ENCODE data around the gene SLC4A9. TPM values are rescaled to one million over a fixed set of nuclear protein-coding genes. Genes with fewer than 3 reads are reported as not detected.
"Not testable (repeated sequence)": the region's sequence is repeated elsewhere in the genome, so short reads cannot be mapped to it uniquely, and the experiment has no call there.

The SLC4A9 gene
- total RNA-seq, 2 donors from 2014 or later, result 0.79 to 1.4 TPM

- Mint-ChIP-seq H3K36me3 (ENCODE audit: low read depth) (no peaks in the 10 kb centered on the region), H3K27me3 (ENCODE audit: insufficient read depth) (peaks cover 12% of the 10 kb centered on the region), H3K27ac (no peak overlapping the region), H3K9me3 (no peaks in the 10 kb centered on the region), H3K4me1 (peaks cover 7% of the 10 kb centered on the region), H3K4me3 (no peak overlapping the region)
- Histone ChIP-seq H3K27me3 (ENCODE audit: control insufficient read depth, insufficient read depth, low read length, poor library complexity, severe bottlenecking) (peaks cover 12% of the 10 kb centered on the region), H3K4me3 (ENCODE audit: low read length) (no peak overlapping the region), H3K9ac (ENCODE audit: extremely low read depth, low read length, poor library complexity, severe bottlenecking) (no peak overlapping the region), H3K4me1 (ENCODE audit: control insufficient read depth, insufficient read depth, low read length) (no peaks in the 10 kb centered on the region), H3K27ac (ENCODE audit: low read depth, low read length) (no peak overlapping the region), H3K36me3 (ENCODE audit: control insufficient read depth, insufficient read depth, low read length) (peaks cover 3% of the 10 kb centered on the region), H3K9me3 (ENCODE audit: control insufficient read depth, low read length) (no peaks in the 10 kb centered on the region)
- 79 to 100% methylated on average over 2 to 5 of the region's 5 CpGs for WGBS, 2 experiments (ENCODE audit: insufficient coverage in 1 of 2, insufficient read length in 1 of 2)
- no peak for TF ChIP-seq CTCF (conservative IDR thresholded peaks at IDR 0.05)
- DNase-seq, result no peak
Measured at GRCh38 chr5:140341591-140341990, 18.4 kb upstream of the SLC4A9 start.

DNA sequence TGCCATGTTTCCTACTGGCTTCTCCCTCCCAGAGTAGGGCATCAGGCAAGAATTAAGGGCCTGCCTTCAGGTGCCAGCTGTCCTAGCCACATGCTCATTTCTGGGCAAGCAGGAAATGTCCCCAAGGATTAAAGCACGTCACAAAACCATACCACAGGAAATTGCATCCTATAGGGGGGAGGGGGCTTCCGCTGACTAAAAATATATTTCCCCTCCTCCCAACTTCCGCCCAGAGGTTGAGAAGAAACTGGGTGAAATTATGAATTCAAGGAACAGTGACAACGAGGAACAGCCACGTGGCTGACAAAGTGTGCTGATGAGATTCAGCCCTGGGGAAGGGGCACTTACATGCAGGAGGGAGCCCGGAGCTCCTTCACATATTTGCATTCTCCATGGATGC lies 17.7 kb upstream of the SLC4A9 start:
- Histone ChIP-seq H3K9me3 (ENCODE audit: control insufficient read depth, low read length) (no peaks in the 10 kb centered on the region), H3K9ac (ENCODE audit: extremely low read depth, low read length, poor library complexity, severe bottlenecking) (no peak overlapping the region), H3K27me3 (ENCODE audit: control insufficient read depth, insufficient read depth, low read length, poor library complexity, severe bottlenecking) (peaks cover 12% of the 10 kb centered on the region), H3K4me1 (ENCODE audit: control insufficient read depth, insufficient read depth, low read length) (no peaks in the 10 kb centered on the region), H3K36me3 (ENCODE audit: control insufficient read depth, insufficient read depth, low read length) (peaks cover 3% of the 10 kb centered on the region), H3K4me3 (ENCODE audit: low read length) (no peak overlapping the region), H3K27ac (ENCODE audit: low read depth, low read length) (no peak overlapping the region)
- DNase-seq, result no peak
- peaks cover 12% of the 10 kb centered on the region for H3K27me3 Mint-ChIP-seq (ENCODE audit: insufficient read depth)
- H3K9me3 Mint-ChIP-seq, result no peaks in the 10 kb centered on the region
- no peak overlapping the region for H3K27ac Mint-ChIP-seq
- peaks cover 11% of the 10 kb centered on the region for H3K4me1 Mint-ChIP-seq
- H3K4me3 Mint-ChIP-seq, result no peak overlapping the region
- H3K36me3 Mint-ChIP-seq (ENCODE audit: low read depth), result no peaks in the 10 kb centered on the region
- no peak for TF ChIP-seq CTCF (conservative IDR thresholded peaks at IDR 0.05)
- WGBS, 2 experiments (ENCODE audit: insufficient coverage in 1 of 2, insufficient read length in 1 of 2), result 86 to 94% methylated on average over 2 to 5 of the region's 6 CpGs

DNA sequence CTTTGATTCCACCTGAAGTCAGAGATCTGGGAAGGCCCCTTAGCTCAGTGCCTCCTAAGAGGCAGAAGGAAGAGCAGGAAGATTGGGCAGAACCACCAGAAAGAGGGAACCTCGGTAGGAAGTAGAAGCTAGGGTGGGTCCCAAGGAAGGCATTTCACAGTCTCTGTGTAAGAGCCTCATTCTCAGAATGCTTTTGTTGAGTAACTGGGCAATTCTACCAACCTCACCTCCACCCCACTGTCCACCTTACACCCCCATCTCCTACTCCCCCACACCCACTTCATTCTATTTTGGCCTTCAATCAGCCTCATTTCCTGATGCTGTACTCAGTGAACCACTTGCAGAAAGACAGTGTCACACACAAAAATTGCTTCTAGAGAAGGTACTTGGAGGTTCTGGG lies 17.1 kb upstream of the SLC4A9 start:
- H3K4me3 ChIP-seq (ENCODE audit: low read length), result no peak overlapping the region
- no peak overlapping the region for H3K27ac Mint-ChIP-seq
- H3K9me3 Mint-ChIP-seq, result no peaks in the 10 kb centered on the region
- H3K4me3 Mint-ChIP-seq, result no peak overlapping the region
- peaks cover 11% of the 10 kb centered on the region for H3K4me1 Mint-ChIP-seq
- no peak for TF ChIP-seq CTCF (conservative IDR thresholded peaks at IDR 0.05)
- H3K4me1 ChIP-seq (ENCODE audit: control insufficient read depth, insufficient read depth, low read length), result no peaks in the 10 kb centered on the region
- no peaks in the 10 kb centered on the region for H3K36me3 Mint-ChIP-seq (ENCODE audit: low read depth)
- WGBS, 2 experiments (ENCODE audit: insufficient coverage in 1 of 2, insufficient read length in 1 of 2), result 60 to 74% methylated on average over 1 of the region's 1 CpG
- peaks cover 3% of the 10 kb centered on the region for H3K36me3 ChIP-seq (ENCODE audit: control insufficient read depth, insufficient read depth, low read length)
- no peaks in the 10 kb centered on the region for H3K9me3 ChIP-seq (ENCODE audit: control insufficient read depth, low read length)
- no peak overlapping the region for H3K27ac ChIP-seq (ENCODE audit: low read depth, low read length)
- H3K27me3 Mint-ChIP-seq (ENCODE audit: insufficient read depth), result peaks cover 12% of the 10 kb centered on the region
- H3K27me3 ChIP-seq (ENCODE audit: control insufficient read depth, insufficient read depth, low read length, poor library complexity, severe bottlenecking), result peaks cover 12% of the 10 kb centered on the region
- no peak for DNase-seq
- H3K9ac ChIP-seq (ENCODE audit: extremely low read depth, low read length, poor library complexity, severe bottlenecking), result no peak overlapping the region

DNA sequence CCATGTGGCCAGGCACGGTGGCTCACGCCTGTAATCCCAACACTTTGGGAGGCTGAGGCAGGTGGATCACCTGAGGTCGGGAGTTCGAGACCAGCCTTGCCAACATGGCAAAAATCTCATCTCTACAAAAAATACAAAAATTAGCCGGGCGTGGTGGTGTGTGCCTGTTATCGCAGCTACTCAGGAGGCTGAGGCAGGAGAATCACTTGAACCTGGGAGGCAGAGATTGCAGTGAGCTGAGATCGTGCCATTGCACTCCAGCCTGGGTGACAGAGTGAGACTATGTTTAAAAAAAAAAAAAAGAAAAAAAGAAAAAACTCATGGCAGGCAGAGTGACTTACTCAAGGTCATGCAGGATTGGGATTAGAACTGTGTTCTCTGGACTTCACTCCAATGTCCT lies 16.1 kb upstream of the SLC4A9 start:
- DNase-seq, result not testable (repeated sequence)

More for the DNA sequence above, 16.1 kb upstream of the SLC4A9 start:
- not testable (repeated sequence) for H3K36me3 Mint-ChIP-seq (ENCODE audit: low read depth); H3K9me3 Mint-ChIP-seq; H3K27ac ChIP-seq (ENCODE audit: low read depth, low read length); H3K4me3 ChIP-seq (ENCODE audit: low read length); H3K36me3 ChIP-seq (ENCODE audit: control insufficient read depth, insufficient read depth, low read length); H3K4me3 Mint-ChIP-seq; H3K9me3 ChIP-seq (ENCODE audit: control insufficient read depth, low read length); H3K9ac ChIP-seq (ENCODE audit: extremely low read depth, low read length, poor library complexity, severe bottlenecking); H3K4me1 ChIP-seq (ENCODE audit: control insufficient read depth, insufficient read depth, low read length); H3K27ac Mint-ChIP-seq
- Mint-ChIP-seq H3K27me3 (ENCODE audit: insufficient read depth) (peaks cover 13% of the 10 kb centered on the region), H3K4me1 (peaks cover 11% of the 10 kb centered on the region)
- peaks cover 12% of the 10 kb centered on the region for H3K27me3 ChIP-seq (ENCODE audit: control insufficient read depth, insufficient read depth, low read length, poor library complexity, severe bottlenecking)
- 96 to 100% methylated on average over 2 to 8 of the region's 8 CpGs for WGBS, 2 experiments (ENCODE audit: insufficient coverage in 1 of 2, insufficient read length in 1 of 2)
